Nephron progenitor cell (in vitro differentiated cells): ENCODE data around the gene PDIA5.

Source experiments
- DNase-seq: peaks from one replicate; pipeline ENCODE4 v3.0.0; 2021
- H3K27ac Mint-ChIP-seq: 2 replicates; pipeline ENCODE4 v1.8.0; 2021; ENCODE audit warnings: mild to moderate bottlenecking, moderate library complexity, mixed read lengths
- H3K27me3 Mint-ChIP-seq: 2 replicates; pipeline ENCODE4 v1.8.0; 2021; ENCODE audit warnings: mild to moderate bottlenecking, low read depth, mixed read lengths; ENCODE audit not compliant: poor library complexity
- H3K36me3 Mint-ChIP-seq: 2 replicates; pipeline ENCODE4 v1.8.0; 2021; ENCODE audit warnings: low read depth, mixed read lengths
- H3K4me1 Mint-ChIP-seq: 2 replicates; pipeline ENCODE4 v1.8.0; 2021; ENCODE audit warnings: mixed read lengths
- H3K4me3 Mint-ChIP-seq: 2 replicates; pipeline ENCODE4 v1.8.0; 2021; ENCODE audit warnings: mild to moderate bottlenecking, moderate library complexity, mixed read lengths
- H3K9me3 Mint-ChIP-seq: 2 replicates; pipeline ENCODE4 v1.8.0; 2021; ENCODE audit warnings: mild to moderate bottlenecking, moderate library complexity, mixed read lengths
- TF ChIP-seq, protein P1 (sequence below): fragments of 200-600 bp; sonication (generic); IDR thresholded peaks from 2 replicates; pipeline ENCODE4 v1.5.0; 2021; ENCODE audit warnings: antibody characterized with exemption

PDIA5 gene

DNA sequence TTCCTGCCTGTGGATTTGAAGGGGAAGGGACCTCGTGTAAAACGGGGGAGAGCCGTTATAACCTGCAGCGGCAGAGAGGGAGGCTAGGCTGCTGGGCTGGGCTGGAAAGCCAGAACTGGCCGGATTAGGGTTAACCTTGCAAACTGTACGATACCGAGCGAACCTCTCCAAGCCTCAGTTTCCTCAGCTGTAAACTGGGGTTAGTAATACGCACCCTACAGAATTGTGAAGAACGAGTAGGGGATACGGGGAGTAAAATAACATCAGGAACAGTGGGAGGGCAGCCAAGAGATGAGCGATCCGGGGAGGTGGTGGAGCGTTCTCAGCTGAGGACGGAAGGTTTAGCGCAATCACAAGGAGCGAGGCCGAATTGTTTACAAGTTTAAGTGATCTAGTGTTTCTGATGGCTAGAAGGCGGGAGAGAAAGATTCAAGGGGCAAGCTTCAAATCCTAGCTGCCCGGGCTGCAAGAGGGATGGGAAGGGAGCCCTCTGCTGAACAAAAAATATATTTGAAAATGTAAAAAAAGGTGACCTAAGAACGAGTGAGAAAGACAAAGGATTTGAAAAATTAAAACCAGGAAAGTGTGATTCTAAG is 38.5 kb upstream of the PDIA5 start:
- H3K4me3 Mint-ChIP-seq: peak overlapping the region; percentile 78
- no peak overlapping the region for H3K27ac Mint-ChIP-seq
- peak; percentile 34 for DNase-seq
- peaks cover 27% of the 10 kb centered on the region for H3K4me1 Mint-ChIP-seq
- peaks cover 10% of the 10 kb centered on the region for H3K9me3 Mint-ChIP-seq
- TF ChIP-seq, protein P1, sequence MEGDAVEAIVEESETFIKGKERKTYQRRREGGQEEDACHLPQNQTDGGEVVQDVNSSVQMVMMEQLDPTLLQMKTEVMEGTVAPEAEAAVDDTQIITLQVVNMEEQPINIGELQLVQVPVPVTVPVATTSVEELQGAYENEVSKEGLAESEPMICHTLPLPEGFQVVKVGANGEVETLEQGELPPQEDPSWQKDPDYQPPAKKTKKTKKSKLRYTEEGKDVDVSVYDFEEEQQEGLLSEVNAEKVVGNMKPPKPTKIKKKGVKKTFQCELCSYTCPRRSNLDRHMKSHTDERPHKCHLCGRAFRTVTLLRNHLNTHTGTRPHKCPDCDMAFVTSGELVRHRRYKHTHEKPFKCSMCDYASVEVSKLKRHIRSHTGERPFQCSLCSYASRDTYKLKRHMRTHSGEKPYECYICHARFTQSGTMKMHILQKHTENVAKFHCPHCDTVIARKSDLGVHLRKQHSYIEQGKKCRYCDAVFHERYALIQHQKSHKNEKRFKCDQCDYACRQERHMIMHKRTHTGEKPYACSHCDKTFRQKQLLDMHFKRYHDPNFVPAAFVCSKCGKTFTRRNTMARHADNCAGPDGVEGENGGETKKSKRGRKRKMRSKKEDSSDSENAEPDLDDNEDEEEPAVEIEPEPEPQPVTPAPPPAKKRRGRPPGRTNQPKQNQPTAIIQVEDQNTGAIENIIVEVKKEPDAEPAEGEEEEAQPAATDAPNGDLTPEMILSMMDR: peak; percentile 40
- peaks cover 64% of the 10 kb centered on the region for H3K27me3 Mint-ChIP-seq
- H3K36me3 Mint-ChIP-seq: no peaks in the 10 kb centered on the region

DNA sequence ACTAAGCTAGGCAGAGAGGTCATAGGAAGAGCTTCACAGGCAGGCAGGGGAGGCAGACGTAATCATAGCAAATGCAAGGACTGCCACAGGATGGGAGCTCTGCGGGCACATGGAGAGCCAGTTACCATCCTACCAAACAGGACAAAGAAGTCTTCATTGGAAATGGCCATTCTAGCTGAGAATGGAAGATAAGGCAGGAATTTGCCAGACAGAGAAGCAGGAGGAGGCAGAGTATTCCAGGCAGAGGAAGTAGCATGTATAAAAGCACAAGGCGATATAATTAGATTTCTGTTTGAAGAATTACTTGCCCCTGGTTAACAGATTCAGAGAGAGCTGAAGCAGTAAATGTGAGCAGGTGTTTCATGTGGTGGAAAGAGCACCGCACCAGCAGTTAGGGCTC is 35.8 kb upstream of the PDIA5 start:
- Mint-ChIP-seq H3K4me3 (no peak overlapping the region), H3K27ac (no peak overlapping the region), H3K9me3 (no peaks in the 10 kb centered on the region), H3K36me3 (no peaks in the 10 kb centered on the region), H3K4me1 (peaks cover 36% of the 10 kb centered on the region), H3K27me3 (peaks cover 39% of the 10 kb centered on the region)
- DNase-seq: no peak
- TF ChIP-seq, protein P1: no peak

GRCh38 chr3:123032057-123032456 is 34.8 kb upstream of the PDIA5 start:
- no peak overlapping the region for H3K27ac Mint-ChIP-seq
- TF ChIP-seq, protein P1: no peak
- no peak for DNase-seq
- no peaks in the 10 kb centered on the region for H3K36me3 Mint-ChIP-seq
- H3K27me3 Mint-ChIP-seq: peaks cover 30% of the 10 kb centered on the region
- no peak overlapping the region for H3K4me3 Mint-ChIP-seq
- H3K4me1 Mint-ChIP-seq: peaks cover 43% of the 10 kb centered on the region
- H3K9me3 Mint-ChIP-seq: no peaks in the 10 kb centered on the region

DNA sequence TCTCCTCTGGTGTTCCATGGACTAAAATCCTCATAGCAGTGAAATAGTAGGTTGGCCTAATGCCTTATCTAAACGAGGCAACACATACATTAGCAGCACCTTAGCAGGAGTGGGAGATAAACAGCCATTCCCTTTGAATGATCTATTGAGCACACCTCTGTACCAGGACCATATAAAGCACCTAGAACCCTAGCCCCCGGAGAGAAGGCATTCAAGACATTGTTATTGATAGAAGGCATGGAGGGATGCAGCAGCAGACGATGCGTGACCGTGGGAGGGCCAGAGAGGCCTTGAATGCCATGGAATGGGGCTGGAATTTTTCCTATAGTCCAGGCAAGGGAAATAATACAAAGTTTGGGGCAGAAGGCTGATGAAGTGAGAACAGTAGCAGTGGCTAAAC is 32.7 kb upstream of the PDIA5 start:
- Mint-ChIP-seq H3K4me3 (no peak overlapping the region), H3K9me3 (no peaks in the 10 kb centered on the region), H3K27ac (no peak overlapping the region), H3K27me3 (peaks cover 26% of the 10 kb centered on the region), H3K36me3 (no peaks in the 10 kb centered on the region), H3K4me1 (peaks cover 33% of the 10 kb centered on the region)
- TF ChIP-seq, protein P1: no peak
- no peak for DNase-seq

DNA sequence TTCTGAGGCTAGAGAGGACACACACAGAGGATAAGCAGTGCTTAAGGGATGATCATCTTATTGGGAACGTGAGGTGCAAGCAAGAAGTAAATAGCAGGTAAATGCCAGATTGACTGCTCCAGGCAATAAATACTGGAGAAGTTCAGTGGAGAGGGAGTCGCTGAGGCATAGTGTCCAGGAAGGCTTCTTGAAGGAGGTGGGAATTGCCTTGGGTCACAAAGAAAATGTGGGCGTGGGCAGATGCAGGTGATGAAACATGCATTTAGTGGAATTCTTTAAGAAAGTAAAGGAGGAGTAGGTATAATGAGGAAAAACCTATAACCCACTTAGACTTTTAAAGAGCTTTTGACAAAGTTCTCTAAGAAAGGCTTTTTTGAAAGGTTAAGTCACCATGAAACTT is 31.8 kb upstream of the PDIA5 start:
- Mint-ChIP-seq H3K27me3 (peaks cover 21% of the 10 kb centered on the region), H3K27ac (no peak overlapping the region)
- TF ChIP-seq, protein P1: no peak

DNA sequence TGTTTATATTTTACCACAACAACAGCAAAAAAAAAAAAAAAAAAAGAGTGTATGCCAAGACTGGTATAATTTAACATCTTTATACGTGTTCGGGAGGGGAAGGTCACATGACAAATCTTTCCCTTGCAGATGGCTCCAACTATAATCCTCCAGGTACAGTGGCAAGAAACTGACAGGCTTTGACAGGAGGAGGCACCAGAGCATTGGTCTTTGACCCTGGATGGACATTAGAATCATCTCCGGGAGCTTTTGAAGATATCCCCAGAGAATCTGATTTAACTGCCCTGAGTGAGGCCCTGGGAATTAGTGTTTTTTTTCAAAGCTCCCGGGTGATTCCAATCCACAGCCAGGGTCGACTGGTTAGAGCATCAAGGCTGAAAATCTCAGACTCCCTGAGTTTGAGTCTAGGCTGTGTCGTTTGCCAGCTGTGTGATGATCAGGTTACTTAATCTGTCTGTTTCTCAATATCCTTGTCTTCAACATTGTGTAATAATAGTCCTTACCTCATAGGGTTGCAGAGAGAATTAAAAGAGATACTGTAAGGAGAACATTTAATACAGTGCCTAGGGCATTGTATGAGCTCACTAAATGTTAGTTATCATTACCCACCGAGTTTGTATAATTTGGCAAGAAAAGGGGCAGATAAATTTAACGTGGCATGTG is 30.3 kb upstream of the PDIA5 start:
- Mint-ChIP-seq H3K9me3 (no peaks in the 10 kb centered on the region), H3K4me1 (peaks cover 30% of the 10 kb centered on the region), H3K27me3 (peaks cover 20% of the 10 kb centered on the region), H3K27ac (no peak overlapping the region), H3K4me3 (no peak overlapping the region), H3K36me3 (no peaks in the 10 kb centered on the region)
- TF ChIP-seq, protein P1: no peak
- no peak for DNase-seq

More for the DNA sequence above, 31.8 kb upstream of the PDIA5 start:
- Mint-ChIP-seq H3K4me1 (peaks cover 25% of the 10 kb centered on the region), H3K9me3 (no peaks in the 10 kb centered on the region), H3K4me3 (no peak overlapping the region), H3K36me3 (no peaks in the 10 kb centered on the region)
- DNase-seq: no peak
